ENCODE measurements around the gene TPPP2. TPM values are rescaled to one million over a fixed set of nuclear protein-coding genes. Genes with fewer than 3 reads are reported as not detected.

The TPPP2 gene
- total and polyA plus RNA-seq, 8 donors = 0.23 to 0.59 (median 0.46) TPM; not detected in 5

DNA sequence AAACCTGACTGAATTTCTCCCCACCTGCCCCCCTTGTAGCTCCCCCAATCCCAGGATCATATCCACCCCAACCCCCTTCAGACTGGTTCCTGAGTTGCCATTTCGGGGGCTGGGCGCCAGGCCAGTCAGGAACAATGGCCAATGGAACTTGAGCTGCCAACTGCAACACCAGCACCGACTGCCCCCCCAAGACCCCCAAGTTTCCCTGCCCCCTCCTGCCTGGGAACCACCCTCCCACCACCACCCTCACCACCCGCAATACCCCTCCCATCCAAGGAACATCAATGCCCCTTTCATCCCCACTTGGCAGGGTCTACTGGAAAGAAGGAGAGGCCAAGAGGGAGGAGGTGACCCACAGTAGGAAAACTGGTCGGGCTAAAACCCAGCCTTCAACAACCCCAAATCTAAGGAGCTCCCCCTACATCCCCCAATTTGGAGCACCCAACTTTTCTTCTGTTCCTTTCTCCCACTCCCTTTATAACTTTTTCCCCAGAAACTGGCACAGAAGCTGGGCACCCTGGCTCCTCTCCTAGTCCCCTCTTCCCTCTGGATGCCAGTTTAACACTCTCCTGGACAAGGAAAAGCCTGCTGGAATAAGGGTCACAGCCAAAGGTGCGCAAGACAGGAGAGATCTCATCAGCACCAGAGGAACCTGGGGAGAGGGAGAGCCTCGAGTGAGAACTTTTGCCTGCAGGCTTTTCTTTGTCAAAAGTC, 3.6 kb upstream of the TPPP2 start:
- peaks cover 0 to 1% (median 0%) of the 10 kb centered on the region in 3 donors for H3K36me3 ChIP-seq
- TF ChIP-seq, protein P1, sequence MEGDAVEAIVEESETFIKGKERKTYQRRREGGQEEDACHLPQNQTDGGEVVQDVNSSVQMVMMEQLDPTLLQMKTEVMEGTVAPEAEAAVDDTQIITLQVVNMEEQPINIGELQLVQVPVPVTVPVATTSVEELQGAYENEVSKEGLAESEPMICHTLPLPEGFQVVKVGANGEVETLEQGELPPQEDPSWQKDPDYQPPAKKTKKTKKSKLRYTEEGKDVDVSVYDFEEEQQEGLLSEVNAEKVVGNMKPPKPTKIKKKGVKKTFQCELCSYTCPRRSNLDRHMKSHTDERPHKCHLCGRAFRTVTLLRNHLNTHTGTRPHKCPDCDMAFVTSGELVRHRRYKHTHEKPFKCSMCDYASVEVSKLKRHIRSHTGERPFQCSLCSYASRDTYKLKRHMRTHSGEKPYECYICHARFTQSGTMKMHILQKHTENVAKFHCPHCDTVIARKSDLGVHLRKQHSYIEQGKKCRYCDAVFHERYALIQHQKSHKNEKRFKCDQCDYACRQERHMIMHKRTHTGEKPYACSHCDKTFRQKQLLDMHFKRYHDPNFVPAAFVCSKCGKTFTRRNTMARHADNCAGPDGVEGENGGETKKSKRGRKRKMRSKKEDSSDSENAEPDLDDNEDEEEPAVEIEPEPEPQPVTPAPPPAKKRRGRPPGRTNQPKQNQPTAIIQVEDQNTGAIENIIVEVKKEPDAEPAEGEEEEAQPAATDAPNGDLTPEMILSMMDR (IDR thresholded peaks at IDR 0.05) = no peak
- WGBS, 2 donors = 63 to 64% methylated on average over 7 of the region's 7 CpGs
- ATAC-seq = no peak
- no peaks in the 10 kb centered on the region for H3K9me3 ChIP-seq
- peak overlapping the region in 1 of 4 donors; percentile 38 for H3K27ac ChIP-seq
- peak in 1 of 6 donors; percentile 36 for DNase-seq
- no peak overlapping the region for H3K4me3 ChIP-seq
- intact Hi-C loops (cut with DNase I) = no loop called here
- H3K4me1 ChIP-seq = peaks cover 0 to 5% (median 3%) of the 10 kb centered on the region in 3 donors
- H3K27me3 ChIP-seq = no peaks in the 10 kb centered on the region
- FAIRE-seq = no peak

DNA sequence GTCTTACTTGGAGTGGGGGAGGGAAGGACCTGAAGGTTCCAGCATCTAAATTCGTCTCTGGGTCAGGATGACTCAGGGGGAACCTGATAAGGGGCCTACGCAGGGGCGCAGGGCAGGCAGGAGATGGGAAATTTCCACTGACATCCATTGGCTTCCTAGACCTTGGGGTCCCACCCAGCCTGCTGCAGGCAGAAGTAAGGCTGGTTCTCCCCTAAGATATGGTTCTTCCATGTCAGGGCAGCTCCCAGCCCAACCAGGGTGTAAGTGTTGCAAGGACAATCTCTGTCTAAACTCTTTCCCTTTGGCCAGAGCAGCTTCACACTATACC, 3.1 kb upstream of the TPPP2 start:
- DNase-seq = no peak
- no peak for FAIRE-seq
- Histone ChIP-seq H3K36me3 (no peaks in the 10 kb centered on the region), H3K4me1 (peaks cover 0 to 5% (median 3%) of the 10 kb centered on the region in 3 donors), H3K9me3 (no peaks in the 10 kb centered on the region), H3K27ac (peak overlapping the region in 1 of 4 donors; percentile 16), H3K4me3 (no peak overlapping the region), H3K27me3 (no peaks in the 10 kb centered on the region)
- intact Hi-C loops (cut with DNase I) = no loop called here
- ATAC-seq = no peak
- 46 to 50% methylated on average over 3 of the region's 3 CpGs for WGBS, 2 donors
- TF ChIP-seq, protein P1 (IDR thresholded peaks at IDR 0.05) = no peak

DNA sequence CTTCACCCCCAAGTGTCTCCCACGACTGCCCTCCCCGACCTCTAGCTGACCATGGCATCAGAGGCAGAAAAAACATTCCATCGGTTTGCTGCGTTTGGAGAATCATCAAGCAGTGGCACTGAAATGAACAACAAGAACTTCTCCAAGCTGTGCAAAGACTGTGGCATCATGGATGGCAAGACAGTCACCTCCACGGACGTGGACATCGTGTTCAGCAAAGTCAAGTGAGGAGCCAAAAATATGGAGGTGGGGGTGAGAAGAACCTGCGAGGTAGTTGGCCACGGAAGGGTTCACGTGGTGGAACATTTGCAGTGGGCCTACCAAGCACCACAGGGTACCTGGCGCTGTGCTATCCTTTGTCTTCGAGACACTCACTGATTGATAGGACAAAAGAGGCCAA, 514 bp downstream of the TPPP2 start:
- ATAC-seq = no peak
- no peaks in the 10 kb centered on the region for H3K36me3 ChIP-seq
- no peaks in the 10 kb centered on the region for H3K9me3 ChIP-seq
- H3K27ac ChIP-seq = no peak overlapping the region
- H3K4me1 ChIP-seq = no peaks in the 10 kb centered on the region
- no peak for FAIRE-seq
- no peak for DNase-seq
- intact Hi-C loops (cut with DNase I) = no loop called here
- TF ChIP-seq, protein P1 (IDR thresholded peaks at IDR 0.05) = no peak
- H3K4me3 ChIP-seq = no peak overlapping the region
- WGBS, 2 donors = 82 to 89% methylated on average over 12 of the region's 12 CpGs
- no peaks in the 10 kb centered on the region for H3K27me3 ChIP-seq

DNA sequence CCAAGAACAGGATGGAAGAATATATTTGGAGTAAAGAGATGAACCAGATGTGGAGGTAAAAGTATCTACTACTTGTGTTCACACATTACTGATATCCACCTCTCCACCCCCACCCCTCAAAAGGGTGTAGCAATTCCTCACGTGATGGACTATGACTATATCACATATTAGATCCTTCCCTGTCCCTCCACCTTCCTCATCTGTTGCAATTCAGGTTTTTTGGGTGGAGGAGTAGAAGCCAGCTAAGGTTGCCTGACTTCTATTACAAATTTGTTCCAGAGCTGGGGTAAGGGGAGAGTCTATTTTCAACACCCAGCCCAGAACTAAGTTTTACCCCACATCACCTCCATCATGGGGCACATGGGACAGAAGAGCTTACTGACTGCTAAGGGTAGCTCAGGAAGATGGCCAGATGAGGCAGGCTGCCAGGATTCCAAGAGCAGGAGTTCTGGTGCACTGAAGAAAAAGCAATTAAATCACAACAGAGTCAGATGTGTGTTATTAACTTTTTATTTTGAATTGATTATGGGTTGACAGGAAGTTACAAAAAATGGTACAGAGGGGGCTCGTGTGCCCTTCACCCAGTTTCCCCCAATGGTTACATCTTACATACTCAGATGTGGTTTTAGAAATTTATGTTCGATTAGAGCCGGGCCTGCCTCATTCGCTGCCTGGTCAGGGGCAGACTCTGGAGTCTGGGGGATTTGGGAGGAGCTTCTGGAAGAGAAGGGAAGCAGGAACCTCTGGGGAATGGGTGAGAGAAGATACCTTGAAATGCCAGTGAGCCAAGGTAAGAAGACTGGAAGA, 2.5 kb downstream of the TPPP2 start:
- intact Hi-C loops (cut with DNase I) = no loop called here
- no peaks in the 10 kb centered on the region for H3K9me3 ChIP-seq
- WGBS, 2 donors = 78 to 79% methylated on average over 5 of the region's 5 CpGs
- no peaks in the 10 kb centered on the region for H3K27me3 ChIP-seq
- DNase-seq (no peak), FAIRE-seq (no peak), ATAC-seq (no peak)
- H3K4me3 ChIP-seq = no peak overlapping the region
- TF ChIP-seq, protein P1 (IDR thresholded peaks at IDR 0.05) = no peak
- no peaks in the 10 kb centered on the region for H3K36me3 ChIP-seq
- H3K27ac ChIP-seq = no peak overlapping the region
- H3K4me1 ChIP-seq = no peaks in the 10 kb centered on the region
